H1 (cell line): Measurements from ENCODE around the gene VPS26A. TPM values are rescaled to one million over a fixed set of nuclear protein-coding genes. Genes with fewer than 3 reads are reported as not detected.

ENCODE experiments used
- CTCF ChIA-PET: fragments of 300-600 bp; sonication (Branson Sonifier 250); formaldehyde crosslinking; loops from one replicate; lab custom pipeline; 2021; ENCODE audit not compliant: partially characterized antibody; lab: Charles Lee
- POLR2A ChIA-PET: fragments of 300-600 bp; sonication (Branson Sonifier 250); formaldehyde crosslinking; loops from one replicate; lab custom pipeline; 2021; ENCODE audit warnings: inconsistent platforms; ENCODE audit not compliant: partially characterized antibody; lab: Charles Lee
- DNase-seq, 2 experiments: peaks; one replicate each; pipeline versions ENCODE4 v3.0.0 to v3.0.0-alpha.2; 2010 to 2022; ENCODE audit warnings: low spot score in 2 of 2, low read depth in 1 of 2, mixed read lengths in 1 of 2
- FAIRE-seq: peaks from 2 replicates; lab custom pipeline; 2011; peaks lifted over from hg19 to GRCh38; lab: Jason Lieb, UNC
- H2AFZ ChIP-seq: 2 replicates; pipeline ENCODE4 v1.8.1; 2012; ENCODE audit warnings: low read length, inconsistent platforms
- H2AK5ac ChIP-seq: 2 replicates; pipeline ENCODE4 v1.6.1; 2013; ENCODE audit warnings: low read depth, low read length
- H2BK120ac ChIP-seq: replicated peaks from 2 replicates; pipeline ENCODE3; 2013; ENCODE audit warnings: low read depth, low read length, inconsistent platforms
- H2BK12ac ChIP-seq: 2 replicates; pipeline ENCODE4 v1.6.1; 2013; ENCODE audit warnings: low read depth, low read length
- H2BK15ac ChIP-seq: 2 replicates; pipeline ENCODE4 v1.6.1; 2013; ENCODE audit warnings: low read length
- H2BK20ac ChIP-seq: 2 replicates; pipeline ENCODE4 v1.6.1; 2013; ENCODE audit warnings: low read length
- H2BK5ac ChIP-seq: 2 replicates; pipeline ENCODE4 v1.6.1; 2013; ENCODE audit warnings: low read depth, low read length
- H3K14ac ChIP-seq: 2 replicates; pipeline ENCODE4 v1.6.1; 2013; ENCODE audit warnings: inconsistent platforms; ENCODE audit not compliant: insufficient read length
- H3K18ac ChIP-seq: 2 replicates; pipeline ENCODE4 v1.6.1; 2013; ENCODE audit warnings: low read length; ENCODE audit errors: extremely low read depth
- H3K23ac ChIP-seq: 2 replicates; pipeline ENCODE4 v1.6.1; 2013; ENCODE audit warnings: inconsistent platforms; ENCODE audit not compliant: insufficient read length
- H3K23me2 ChIP-seq: 2 replicates; pipeline ENCODE4 v1.6.1; 2013; ENCODE audit warnings: low read depth, low read length
- H3K27ac ChIP-seq: 2 replicates; pipeline ENCODE4 v1.6.1; 2011; ENCODE audit warnings: low read depth, low read length, inconsistent platforms
- H3K27me3 ChIP-seq, 4 experiments: replicated peaks in 1 of 4; 1 replicate in 1 of 4; 2 replicates in 3 of 4; pipeline versions ENCODE4 v1.6.1 to v1.8.1; 2011 to 2013; ENCODE audit warnings: low read length in 3 of 4, mild to moderate bottlenecking in 3 of 4, inconsistent platforms in 2 of 4, mixed read lengths in 2 of 4, moderate library complexity in 1 of 4; ENCODE audit not compliant: control insufficient read depth in 3 of 4, insufficient read depth in 3 of 4; ENCODE audit errors: extremely low read depth in 1 of 4
- H3K36me3 ChIP-seq, 4 experiments: 2 replicates each; pipeline versions ENCODE4 v1.6.1 to v1.8.1; 2011 to 2013; ENCODE audit warnings: mild to moderate bottlenecking in 4 of 4, low read length in 3 of 4, moderate library complexity in 2 of 4, control low read depth in 1 of 4, inconsistent platforms in 1 of 4; ENCODE audit not compliant: insufficient read depth in 4 of 4, control insufficient read depth in 2 of 4
- H3K4ac ChIP-seq: replicated peaks from 2 replicates; pipeline ENCODE3; 2013; ENCODE audit warnings: low read length, low read depth, mixed read lengths, inconsistent platforms; ENCODE audit not compliant: insufficient read length
- H3K4me1 ChIP-seq, 4 experiments: replicated peaks in 1 of 4; 1 replicate in 1 of 4; 2 replicates in 3 of 4; pipeline versions ENCODE4 v1.6.1 to v1.8.1; 2011 to 2013; ENCODE audit warnings: low read length in 3 of 4, inconsistent platforms in 2 of 4, mixed read lengths in 1 of 4; ENCODE audit not compliant: insufficient read depth in 4 of 4, control insufficient read depth in 3 of 4
- H3K4me2 ChIP-seq, 2 experiments: 2 replicates each; pipeline versions ENCODE4 v1.6.1 to v1.8.1; 2011 to 2013; ENCODE audit warnings: low read depth in 2 of 2, low read length in 2 of 2, control low read depth in 1 of 2, inconsistent platforms in 1 of 2, mild to moderate bottlenecking in 1 of 2; ENCODE audit not compliant: insufficient read depth in 1 of 2
- H3K4me3 ChIP-seq, 4 experiments: fragments of 200-600, 300-600 bp in 1 of 4; sonication (generic), shearing (Covaris generic), sonication (Bioruptor Twin) in 1 of 4; 2 replicates each; pipeline versions ENCODE4 v1.5.1 to v1.8.1; 2011 to 2016; ENCODE audit warnings: low read length in 4 of 4, low read depth in 3 of 4, control low read depth in 2 of 4, inconsistent platforms in 2 of 4, mild to moderate bottlenecking in 2 of 4, mixed read lengths in 1 of 4, moderate library complexity in 1 of 4; ENCODE audit not compliant: insufficient read depth in 2 of 4; ENCODE audit errors: extremely low read depth in 1 of 4
- H3K56ac ChIP-seq: replicated peaks from 2 replicates; pipeline ENCODE3; 2013; ENCODE audit warnings: low read depth, mild to moderate bottlenecking, mixed read lengths, low read length, inconsistent platforms; ENCODE audit not compliant: insufficient read length
- H3K79me1 ChIP-seq: 2 replicates; pipeline ENCODE4 v1.6.1; 2013; ENCODE audit warnings: low read depth, low read length, control low read depth
- H3K79me2 ChIP-seq, 2 experiments: 2 replicates each; pipeline versions ENCODE4 v1.6.1 to v1.8.1; 2012 to 2013; ENCODE audit warnings: low read length in 2 of 2, mild to moderate bottlenecking in 2 of 2, inconsistent platforms in 1 of 2; ENCODE audit not compliant: insufficient read depth in 2 of 2, control insufficient read depth in 1 of 2
- H3K9ac ChIP-seq, 4 experiments: replicated peaks in 1 of 4; 1 replicate in 1 of 4; 2 replicates in 3 of 4; pipeline versions ENCODE4 v1.6.1 to v1.8.1; 2011 to 2013; ENCODE audit warnings: low read depth in 3 of 4, low read length in 3 of 4, control low read depth in 2 of 4, mild to moderate bottlenecking in 2 of 4, moderate library complexity in 2 of 4, inconsistent platforms in 1 of 4; ENCODE audit errors: extremely low read depth in 1 of 4
- H3K9me3 ChIP-seq, 2 experiments: 2 replicates each; pipeline versions ENCODE4 v1.6.1 to v1.8.1; 2012 to 2013; ENCODE audit warnings: mild to moderate bottlenecking in 2 of 2, moderate library complexity in 2 of 2, control low read depth in 1 of 2, inconsistent platforms in 1 of 2, low read depth in 1 of 2, low read length in 1 of 2, mixed read lengths in 1 of 2; ENCODE audit not compliant: insufficient read depth in 2 of 2
- H4K20me1 ChIP-seq, 2 experiments: replicated peaks in 1 of 2; 2 replicates each; pipeline versions ENCODE3 to v1.8.1; 2011 to 2013; ENCODE audit warnings: inconsistent platforms in 2 of 2, low read length in 2 of 2, mild to moderate bottlenecking in 1 of 2; ENCODE audit not compliant: insufficient read depth in 2 of 2, control insufficient read depth in 1 of 2
- H4K5ac ChIP-seq: 2 replicates; pipeline ENCODE4 v1.6.1; 2013; ENCODE audit warnings: low read length, low read depth, mixed read lengths, inconsistent platforms; ENCODE audit not compliant: insufficient read length
- H4K8ac ChIP-seq: 2 replicates; pipeline ENCODE4 v1.8.0; 2013; ENCODE audit warnings: mild to moderate bottlenecking, moderate library complexity, low read length, inconsistent platforms; ENCODE audit not compliant: insufficient read depth; ENCODE audit errors: extremely low read depth
- H4K91ac ChIP-seq: replicated peaks from 2 replicates; pipeline ENCODE3; 2013; ENCODE audit warnings: low read length, mixed read lengths, inconsistent platforms; ENCODE audit not compliant: insufficient read length
- ATF2 ChIP-seq: IDR thresholded peaks from 2 replicates; pipeline ENCODE4 v1.6.1; 2012; ENCODE audit warnings: low read length, inconsistent platforms
- ATF3 ChIP-seq: IDR thresholded peaks from 2 replicates; pipeline ENCODE4 v1.6.1; 2011; ENCODE audit warnings: low read depth, mild to moderate bottlenecking, low read length; ENCODE audit not compliant: insufficient read depth
- CEBPB ChIP-seq: IDR thresholded peaks from 2 replicates; pipeline ENCODE4 v1.6.1; 2012; ENCODE audit warnings: low read depth, low read length
- CTBP2 ChIP-seq: IDR thresholded peaks from 2 replicates; pipeline ENCODE4 v1.7.0; 2011; ENCODE audit warnings: borderline replicate concordance, mild to moderate bottlenecking, moderate library complexity, mixed read lengths, low read length; ENCODE audit not compliant: insufficient read depth, insufficient read length
- FOSL1 ChIP-seq: IDR thresholded peaks from 2 replicates; pipeline ENCODE4 v1.6.1; 2011; ENCODE audit warnings: mild to moderate bottlenecking, low read depth, low read length, moderate library complexity; ENCODE audit not compliant: insufficient read depth
- JUN ChIP-seq: IDR thresholded peaks from 2 replicates; pipeline ENCODE4 v1.6.1; 2011; ENCODE audit warnings: low read depth, mild to moderate bottlenecking, improper control_type of control experiment, low read length
- KDM5A ChIP-seq: fragments of 200-600 bp; IDR thresholded peaks from 2 replicates; pipeline ENCODE4 v1.7.1; 2012; ENCODE audit warnings: mild to moderate bottlenecking, low read length, inconsistent platforms, mixed read lengths
- PHF8 ChIP-seq: fragments of 200-600 bp; sonication (generic); conservative IDR thresholded peaks from 2 replicates; pipeline ENCODE4 v1.7.1; 2012; ENCODE audit warnings: low read depth, mild to moderate bottlenecking, inconsistent platforms, low read length, moderate library complexity
- POLR2AphosphoS5 ChIP-seq: IDR thresholded peaks from 2 replicates; pipeline ENCODE4 v1.6.1; 2011; ENCODE audit warnings: low read depth, low read length
- RFX5 ChIP-seq: IDR thresholded peaks from 2 replicates; pipeline ENCODE4 v1.6.1; 2011; ENCODE audit warnings: low read depth, low read length, improper control_type of control experiment, borderline replicate concordance
- TAF7 ChIP-seq: optimal IDR thresholded peaks from 2 replicates; pipeline ENCODE3; 2011; ENCODE audit warnings: low read depth, mild to moderate bottlenecking, inconsistent platforms, low read length, moderate library complexity, borderline replicate concordance
- YY1 ChIP-seq: IDR thresholded peaks from 2 replicates; pipeline ENCODE4 v1.6.1; 2011; ENCODE audit warnings: low read depth, mild to moderate bottlenecking, low read length
- WGBS, 2 experiments: shearing (Covaris generic) in 1 of 2; methylation state at CpG; one replicate each; pipeline versions ENCODE4 v1.1.6 to v1.1.7; 2013 to 2015; ENCODE audit warnings: low lambda C conversion rate in 2 of 2, mixed read lengths in 2 of 2, inconsistent platforms in 1 of 2, low coverage in 1 of 2, missing lambda C conversion rate in 1 of 2; ENCODE audit not compliant: insufficient replicate concordance in 2 of 2, insufficient coverage in 1 of 2, insufficient read length in 1 of 2; ENCODE audit errors: extremely low coverage in 1 of 2, missing lambda C conversion rate in 1 of 2; 5-methylcytosine and 5-hydroxymethylcytosine counted together
- polyA plus RNA-seq, 7 experiments: library from polyadenylated mRNA; depleted of rRNA in 3 of 7; stranded (reverse) in 5 of 7; unstranded in 2 of 7; fragments of >200 nt in 5 of 7; fragments of 200-250 nt in 2 of 7; gene quantifications; 1 replicate in 5 of 7; 2 replicates in 1 of 7; 4 replicates in 1 of 7; pipeline versions ENCODE4 v1.2.1 to v1.2.3, GENCODE V29; 2011 to 2013; ENCODE audit warnings: missing spikeins in 2 of 7, mixed read lengths in 2 of 7
- total RNA-seq: library from RNA; stranded (reverse); fragmentation: NEBNext Ultra II Directional; extraction: Animal tissue kit (Norgen Biotek cat#: 25700); gene quantifications from 2 replicates; pipeline ENCODE4 v1.2.1, GENCODE V29; 2021

VPS26A gene
- total and polyA plus RNA-seq, 2 of the 8 experiments (the other 6 are each of a cell fraction or from before 2014, with no cell fraction given): 10.7 to 44.8 TPM

GRCh38 chr10:69107699-69108098 lies 16.3 kb upstream of the VPS26A start:
- POLR2A ChIA-PET: no interaction called here
- no peaks in the 10 kb centered on the region for H3K23me2 ChIP-seq
- no peak overlapping the region for H2BK15ac ChIP-seq
- no peaks in the 10 kb centered on the region for H3K79me2 ChIP-seq
- H2AK5ac ChIP-seq: no peak overlapping the region
- no peaks in the 10 kb centered on the region for H3K4me1 ChIP-seq
- no peaks in the 10 kb centered on the region for H3K36me3 ChIP-seq
- no peak for FAIRE-seq
- H3K79me1 ChIP-seq: no peaks in the 10 kb centered on the region
- H3K4me3 ChIP-seq: no peak overlapping the region
- no peak overlapping the region for H4K91ac ChIP-seq
- no peak overlapping the region for H3K14ac ChIP-seq
- 96% methylated on average over 2 of the region's 2 CpGs; no CpG with 5 or more reads in 1 of the 2 experiments for WGBS, 2 experiments
- H3K56ac ChIP-seq: no peak overlapping the region
- no peak overlapping the region for H3K23ac ChIP-seq
- no peak overlapping the region for H3K18ac ChIP-seq
- H3K9ac ChIP-seq: no peak overlapping the region
- H3K4ac ChIP-seq: no peak overlapping the region
- H2BK12ac ChIP-seq: no peak overlapping the region
- CTCF ChIA-PET: interaction anchor here (1.2 kb wide), 1 partner anchor 12 kb away, joined by 3 read pairs; no protein-coding TSS in a partner anchor
- no peak overlapping the region for H2BK20ac ChIP-seq
- H4K5ac ChIP-seq: no peak overlapping the region
- H2BK5ac ChIP-seq: no peak overlapping the region
- H2AFZ ChIP-seq: no peak overlapping the region
- H3K4me2 ChIP-seq: no peak overlapping the region
- H4K20me1 ChIP-seq: peaks cover 0 to 2% of the 10 kb centered on the region in 2 experiments
- H2BK120ac ChIP-seq: no peak overlapping the region
- no peak overlapping the region for H4K8ac ChIP-seq
- H3K27ac ChIP-seq: no peak overlapping the region
- H3K9me3 ChIP-seq: no peaks in the 10 kb centered on the region
- no peak for DNase-seq
- H3K27me3 ChIP-seq: no peaks in the 10 kb centered on the region
- TF ChIP-seq RFX5: no peak
- TF ChIP-seq POLR2AphosphoS5: no peak
- TF ChIP-seq FOSL1: no peak
- TF ChIP-seq JUN: no peak
- no peak for TF ChIP-seq TAF7
- no peak for TF ChIP-seq YY1
- TF ChIP-seq CTBP2: no peak
- no peak for TF ChIP-seq CEBPB
- TF ChIP-seq KDM5A: no peak
- no peak for TF ChIP-seq ATF2
- no peak for TF ChIP-seq PHF8
- TF ChIP-seq ATF3: no peak
